GM19043 (cell line): ENCODE measurements around the gene EMC6.

Experiments
- ATAC-seq: cut with Tn5 transposase; IDR thresholded peaks from one replicate; pipeline ENCODE4 v1.9.1; 2021; ENCODE audit warnings: low read depth; ENCODE audit not compliant: unreplicated experiment

The EMC6 gene

DNA sequence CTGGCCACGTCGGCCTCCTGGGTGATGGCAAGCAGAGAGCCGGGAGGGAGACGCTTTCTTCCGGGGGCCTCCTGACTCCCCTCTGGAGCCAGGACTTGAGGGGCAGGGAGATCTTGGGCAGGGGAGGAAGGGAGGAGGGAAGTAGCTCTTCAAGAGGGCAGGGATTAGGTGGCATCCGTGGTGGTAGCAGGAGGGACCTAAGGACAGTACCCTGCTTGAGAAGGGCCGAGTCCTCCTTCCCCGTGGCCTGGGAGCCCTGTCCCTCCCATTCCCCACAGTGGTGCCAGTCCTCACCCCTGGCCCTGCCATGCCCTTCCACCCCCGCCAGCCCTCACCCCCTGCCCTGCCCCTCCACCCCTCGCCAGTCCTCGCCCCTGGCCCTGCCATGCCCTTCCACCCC is 12.8 kb upstream of the EMC6 start:
- no peak for ATAC-seq

DNA sequence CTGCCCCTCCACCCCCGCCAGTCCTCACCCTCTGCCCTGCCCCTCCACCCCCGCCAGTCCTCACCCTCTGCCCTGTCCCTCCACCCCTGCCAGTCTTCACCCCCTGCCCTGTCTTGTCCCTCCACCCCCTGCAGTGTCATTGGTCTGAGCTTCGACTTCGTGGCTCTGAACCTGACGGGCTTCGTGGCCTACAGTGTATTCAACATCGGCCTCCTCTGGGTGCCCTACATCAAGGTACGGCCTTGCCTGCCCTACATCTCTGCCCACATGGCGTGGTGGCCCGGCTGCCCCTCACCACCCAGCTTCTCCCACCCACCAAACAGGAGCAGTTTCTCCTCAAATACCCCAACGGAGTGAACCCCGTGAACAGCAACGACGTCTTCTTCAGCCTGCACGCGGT is 12.3 kb upstream of the EMC6 start:
- ATAC-seq, result no peak

DNA sequence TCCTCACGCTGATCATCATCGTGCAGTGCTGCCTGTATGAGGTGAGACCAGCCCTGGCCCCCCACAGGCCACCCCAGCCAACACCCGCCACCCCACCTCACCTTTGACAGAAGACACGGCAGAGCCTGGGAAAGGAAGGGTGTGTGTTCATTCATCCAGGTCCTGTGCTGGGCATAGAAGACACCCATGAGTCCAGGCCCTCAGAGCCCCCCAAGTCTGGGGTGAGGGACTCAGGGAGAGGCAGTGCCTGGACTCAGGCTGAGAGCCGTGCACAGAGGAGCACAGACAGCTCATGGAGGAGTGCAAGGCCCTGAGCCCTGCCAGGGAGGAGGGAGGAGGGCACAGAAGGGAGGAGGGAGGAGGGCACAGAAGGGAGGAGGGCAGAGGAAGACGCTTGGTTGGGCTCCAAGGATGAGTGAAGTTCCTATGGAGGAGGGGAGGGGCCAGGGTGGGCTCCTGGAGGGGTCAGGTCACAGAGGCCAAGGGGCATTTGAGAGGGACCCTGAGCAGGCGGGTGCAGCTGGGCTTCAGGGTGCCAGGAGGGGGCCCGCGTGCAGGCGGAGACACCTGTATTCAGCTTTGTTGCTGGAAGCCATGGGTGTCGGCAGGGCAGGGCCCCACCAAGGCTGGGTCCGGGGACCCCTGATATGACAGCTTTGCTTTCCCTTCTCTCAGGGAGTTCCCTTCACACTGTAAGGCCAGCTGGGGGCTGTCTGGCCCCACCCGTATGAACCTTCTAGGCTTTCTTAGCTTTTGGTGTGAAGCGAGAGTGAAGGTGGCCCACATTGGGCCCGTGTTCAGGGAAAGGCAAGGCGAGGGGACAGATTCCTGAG is 11.6 kb upstream of the EMC6 start:
- ATAC-seq, result no peak

GRCh38 chr17:3657588-3657869 is 11.1 kb upstream of the EMC6 start:
- ATAC-seq, result no peak

DNA sequence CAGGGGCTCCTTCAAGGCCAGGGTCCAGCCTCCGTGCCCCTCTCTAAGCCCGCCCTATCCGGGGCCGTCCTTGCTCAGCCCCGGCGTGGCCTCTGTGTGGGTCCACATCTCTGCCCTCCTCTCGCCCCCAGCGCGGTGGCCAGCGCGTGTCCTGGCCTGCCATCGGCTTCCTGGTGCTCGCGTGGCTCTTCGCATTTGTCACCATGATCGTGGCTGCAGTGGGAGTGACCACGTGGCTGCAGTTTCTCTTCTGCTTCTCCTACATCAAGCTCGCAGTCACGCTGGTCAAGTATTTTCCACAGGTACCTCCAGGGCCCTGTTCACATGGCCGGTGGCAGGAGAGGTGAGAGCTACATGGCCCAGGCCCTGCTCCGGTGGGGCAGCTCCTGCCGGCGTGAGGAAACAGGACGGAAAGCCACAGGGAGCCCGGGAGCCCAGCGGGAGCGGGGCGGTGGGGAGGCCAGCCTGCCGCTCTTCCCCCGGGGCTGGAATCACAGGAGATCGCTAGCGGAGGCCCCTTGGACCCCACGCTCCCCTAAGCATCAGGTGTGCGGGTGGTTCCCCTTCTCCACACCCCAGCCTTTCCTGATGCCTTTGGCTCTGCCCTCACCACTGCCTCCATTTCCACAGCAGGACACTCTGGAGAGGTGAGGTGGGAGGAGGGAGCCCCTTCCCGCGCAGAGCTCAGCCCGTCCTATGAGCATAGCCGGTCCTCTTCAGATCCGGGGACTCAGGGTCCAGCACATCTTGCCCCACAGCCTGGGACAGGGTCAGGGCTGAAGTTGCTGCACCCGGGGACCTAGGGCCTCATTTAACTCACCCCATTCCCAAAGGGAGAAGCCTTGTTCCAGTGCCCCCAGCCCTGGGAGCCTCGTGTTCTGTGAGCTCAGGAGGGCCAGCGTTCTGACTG is 10.5 kb upstream of the EMC6 start:
- ATAC-seq, result no peak

DNA sequence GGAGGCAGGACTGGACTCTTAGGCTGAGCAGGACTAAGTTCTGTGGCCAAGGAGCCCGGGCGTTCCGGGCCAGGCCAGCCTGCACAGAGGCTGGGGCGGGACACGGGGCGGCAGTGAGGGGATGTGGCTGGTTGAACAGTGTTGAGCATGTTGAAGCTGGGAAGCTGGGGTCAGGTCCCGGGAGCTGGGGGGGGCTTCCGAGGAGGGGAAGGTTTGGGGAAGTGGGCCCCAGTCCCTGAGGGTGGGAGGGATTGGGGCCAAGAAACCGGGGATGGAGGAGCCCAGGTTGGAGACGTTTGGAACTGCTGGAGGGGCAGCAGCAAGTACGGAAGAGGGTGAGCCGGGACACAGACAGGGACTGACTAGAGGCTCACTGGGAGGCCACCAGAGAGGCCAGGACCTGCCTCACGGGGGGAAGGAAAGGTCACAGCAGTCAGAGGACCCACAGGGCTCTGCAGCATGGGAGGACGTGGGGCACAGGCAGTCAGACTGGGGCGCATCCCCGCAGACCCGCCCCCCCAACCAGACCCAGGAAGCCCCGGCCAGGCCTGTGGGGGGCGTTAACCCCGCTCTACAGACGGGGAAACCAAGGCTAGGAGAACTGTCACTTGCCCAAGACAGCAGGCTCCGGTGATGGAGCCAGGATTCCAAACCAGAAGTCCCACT is 9.7 kb upstream of the EMC6 start:
- no peak for ATAC-seq

GRCh38 chr17:3659541-3660111 is 9.0 kb upstream of the EMC6 start:
- ATAC-seq, result no peak

- no peak for ATAC-seq
Observed at GRCh38 chr17:3660311-3660891, 8.2 kb upstream of the EMC6 start.

DNA sequence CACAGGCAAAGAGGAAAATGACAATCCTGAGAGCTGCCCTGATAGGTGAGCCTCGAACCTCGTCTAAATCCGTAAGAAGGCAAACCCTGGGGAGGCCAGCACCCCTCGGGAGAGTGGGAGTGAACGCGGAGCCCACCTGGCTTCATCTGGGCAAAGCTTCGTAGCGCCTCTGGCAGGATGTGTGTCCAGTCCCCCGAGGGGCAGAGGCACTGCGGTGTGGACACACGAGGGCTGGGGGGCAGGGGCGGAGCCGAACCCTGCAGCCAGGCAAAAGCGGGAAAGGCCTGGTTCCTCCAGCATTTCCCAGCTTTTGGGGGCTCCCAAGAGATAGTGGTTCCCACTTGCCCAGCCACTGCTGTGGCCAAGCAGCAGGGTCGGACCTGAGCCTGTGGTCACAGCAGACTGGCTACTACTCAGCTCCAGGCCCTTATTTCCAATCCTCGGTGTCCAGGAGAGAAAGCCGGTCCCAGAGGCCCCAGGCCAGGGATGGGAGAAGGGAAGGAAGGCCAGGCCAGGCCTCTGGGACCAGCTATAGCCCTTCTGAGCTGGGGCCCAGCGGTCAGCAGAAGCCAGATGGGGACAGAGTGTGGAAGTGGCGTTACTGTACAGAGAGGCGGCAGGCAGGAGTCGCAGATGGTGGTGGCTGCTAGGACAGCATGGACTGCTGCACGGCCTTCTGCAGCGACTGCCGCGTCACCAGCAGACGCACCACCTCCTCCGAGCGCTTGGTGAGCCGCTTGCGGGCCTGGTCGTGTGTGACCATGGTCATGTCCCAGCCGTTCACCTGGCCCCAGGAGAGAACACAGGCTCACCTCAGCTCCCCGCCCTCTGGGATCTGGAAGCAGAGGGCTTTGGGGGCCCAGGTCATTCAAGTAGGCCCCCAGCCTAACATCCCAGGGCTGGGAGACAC is 5.3 kb upstream of the EMC6 start:
- ATAC-seq, result no peak

DNA sequence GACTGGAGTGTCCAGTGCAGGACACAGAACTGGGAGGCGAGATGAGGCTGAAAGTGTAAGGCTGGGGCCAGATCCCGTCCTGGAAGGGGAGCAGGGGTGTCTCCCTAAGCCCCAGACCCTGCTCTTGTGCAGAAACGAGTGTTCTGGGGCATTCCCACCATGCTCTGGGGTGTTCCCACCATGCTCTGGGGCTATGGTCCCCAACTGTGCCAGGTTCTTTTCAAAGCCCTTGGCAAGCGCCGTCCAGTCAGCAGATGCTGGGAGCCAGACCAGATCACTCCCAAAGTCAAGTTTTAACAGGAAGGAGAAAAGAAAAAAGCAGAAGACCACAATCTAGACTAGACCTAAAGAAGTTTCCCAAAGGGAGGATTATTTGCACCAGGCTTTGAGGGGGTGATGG is 2.8 kb upstream of the EMC6 start:
- no peak for ATAC-seq

DNA sequence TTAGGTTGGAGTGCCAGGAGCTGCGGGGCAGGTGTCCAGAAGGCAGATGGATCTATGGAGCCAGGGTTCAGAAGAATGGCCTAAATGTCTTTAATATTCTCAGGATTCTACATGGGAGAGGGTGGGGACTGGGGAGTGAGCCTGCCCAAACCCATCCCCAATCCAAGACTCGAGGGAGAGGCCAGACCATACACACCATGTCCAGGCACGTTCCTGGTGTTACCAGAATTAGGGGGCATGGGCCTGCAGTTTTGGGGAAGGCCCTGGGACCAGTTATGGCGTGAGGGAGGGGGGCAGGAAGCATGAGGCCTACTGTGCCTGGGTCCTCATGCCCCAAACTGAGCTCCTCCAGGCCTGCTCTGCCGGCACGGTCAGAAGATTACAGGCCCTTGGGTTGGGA is 2.1 kb upstream of the EMC6 start:
- no peak for ATAC-seq

DNA sequence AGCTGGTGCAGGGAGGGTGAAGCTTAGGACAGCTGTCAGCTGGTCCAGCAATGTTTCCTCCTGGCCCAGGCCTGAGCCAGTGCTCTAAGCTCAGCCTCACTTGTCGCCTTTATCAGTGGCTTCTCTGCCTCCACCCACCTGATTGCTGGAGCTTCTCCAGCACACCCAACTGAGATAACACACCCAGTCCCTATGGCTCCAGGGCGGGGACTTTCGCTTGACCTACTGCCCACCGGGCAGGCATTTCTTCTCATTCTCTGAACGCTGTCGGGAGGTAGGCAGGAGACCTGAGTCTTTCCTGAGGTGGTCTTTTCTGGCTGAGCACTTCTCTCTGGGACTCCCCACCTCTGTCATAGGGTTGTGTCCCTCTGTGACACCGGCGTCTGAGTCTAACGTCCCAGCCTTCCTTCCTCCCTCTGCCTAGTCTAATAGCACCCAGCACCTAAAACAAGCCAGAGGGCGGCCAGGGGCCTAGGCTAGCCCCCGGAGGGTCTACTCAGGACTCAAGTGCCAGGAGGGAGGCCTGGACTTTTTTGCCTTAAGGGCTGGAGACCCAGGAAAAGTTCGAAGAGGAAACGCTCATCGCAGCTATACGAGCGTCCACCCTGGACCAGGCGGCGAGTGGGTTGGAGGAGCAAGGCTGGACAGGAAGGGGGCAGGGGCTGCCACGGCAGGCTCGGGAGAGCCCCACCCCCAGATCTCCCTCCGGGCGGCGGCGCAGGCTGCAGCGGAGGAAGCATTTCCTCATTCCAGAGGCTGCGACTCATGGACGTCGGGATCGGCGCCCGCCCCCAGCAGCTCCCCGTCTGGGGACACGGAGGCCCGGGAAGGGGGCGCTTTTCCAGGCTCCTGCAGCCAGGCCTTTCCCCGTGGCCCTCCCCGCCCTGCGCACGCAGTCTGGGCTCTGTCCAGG is 990 bp upstream of the EMC6 start:
- ATAC-seq, result no peak

DNA sequence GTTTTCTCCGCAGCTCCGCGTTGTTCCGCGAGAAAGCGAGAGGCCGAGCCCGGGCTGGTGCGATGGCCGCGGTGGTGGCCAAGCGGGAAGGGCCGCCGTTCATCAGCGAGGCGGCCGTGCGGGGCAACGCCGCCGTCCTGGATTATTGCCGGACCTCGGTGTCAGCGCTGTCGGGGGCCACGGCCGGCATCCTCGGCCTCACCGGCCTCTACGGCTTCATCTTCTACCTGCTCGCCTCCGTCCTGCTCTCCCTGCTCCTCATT is 404 bp downstream of the EMC6 start:
- no peak for ATAC-seq

GRCh38 chr17:3669548-3669947 is 936 bp downstream of the EMC6 start:
- ATAC-seq, result no peak

DNA sequence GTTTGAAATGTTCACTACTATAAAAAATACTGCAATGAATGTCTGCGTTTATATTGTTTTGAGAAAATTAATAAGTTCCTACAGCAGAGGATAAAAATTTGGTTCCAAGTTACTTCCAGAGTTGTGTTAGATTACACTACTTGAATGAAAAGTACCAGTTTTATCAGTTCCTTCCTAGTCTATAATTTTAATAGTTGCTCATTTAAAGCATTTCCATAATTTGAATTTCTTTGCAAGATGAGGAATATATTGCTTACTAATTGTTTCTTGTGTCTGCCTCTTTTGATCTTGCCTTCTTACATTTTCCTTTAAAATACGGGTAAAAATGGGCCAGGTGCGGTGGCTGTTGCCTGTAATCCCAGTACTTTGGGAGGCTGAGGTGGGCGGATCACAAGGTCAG is 4.0 kb downstream of the EMC6 start:
- no peak for ATAC-seq

GRCh38 chr17:3675886-3676285 is 7.3 kb downstream of the EMC6 start:
- no peak for ATAC-seq

GRCh38 chr17:3678095-3678820 is 9.6 kb downstream of the EMC6 start:
- no peak for ATAC-seq

DNA sequence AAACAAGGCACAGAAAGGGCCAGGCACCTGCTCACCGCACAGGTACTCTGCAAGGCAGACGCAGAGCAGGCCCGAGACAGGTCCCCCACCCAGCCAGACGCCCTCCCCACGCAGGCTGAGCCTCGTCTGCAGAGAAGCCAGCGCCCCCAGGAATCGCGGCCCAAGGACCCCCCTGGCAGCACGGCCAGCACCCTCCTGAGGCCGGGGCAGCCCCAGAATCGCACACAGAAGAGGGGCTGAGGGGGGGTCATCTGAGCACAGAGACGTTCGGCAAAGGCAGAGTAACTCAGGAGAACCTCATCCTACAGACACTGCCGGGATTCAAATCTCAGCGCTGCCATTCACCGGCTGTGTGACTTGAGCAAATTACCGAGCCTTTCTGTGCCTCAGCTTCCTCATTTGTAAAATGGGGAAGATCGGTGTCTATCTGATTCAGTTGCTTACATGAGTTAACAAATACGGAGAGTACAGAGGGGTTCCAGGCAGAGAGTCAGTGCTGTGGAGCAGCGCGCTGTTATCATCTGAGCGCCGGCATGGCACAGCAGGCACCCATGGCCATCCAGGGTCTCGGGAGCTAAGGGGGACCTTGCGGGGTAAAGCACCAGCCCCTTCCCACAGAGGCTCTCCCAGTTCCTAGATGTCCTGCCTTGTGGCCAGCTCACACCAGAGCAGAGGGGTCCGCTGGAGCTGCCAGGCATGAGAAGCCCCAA is 10.4 kb downstream of the EMC6 start:
- ATAC-seq, result no peak
